ENCODE results near the gene CNTNAP5.

GRCh38 chr2:124317628-124318027 lies 292.5 kb downstream of the CNTNAP5 start:
- no peak for TF ChIP-seq CTCF (IDR thresholded peaks at IDR 0.05; ENCODE audit: low read depth, low read length, missing input control)
- no peak for TF ChIP-seq REST (IDR thresholded peaks at IDR 0.05)
- no peak for TF ChIP-seq YY1 (IDR thresholded peaks at IDR 0.05)
- TF ChIP-seq RAD21 (IDR thresholded peaks at IDR 0.05), result no peak
- TF ChIP-seq, protein P1, sequence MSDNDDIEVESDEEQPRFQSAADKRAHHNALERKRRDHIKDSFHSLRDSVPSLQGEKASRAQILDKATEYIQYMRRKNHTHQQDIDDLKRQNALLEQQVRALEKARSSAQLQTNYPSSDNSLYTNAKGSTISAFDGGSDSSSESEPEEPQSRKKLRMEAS (IDR thresholded peaks at IDR 0.05), result no peak
- TF ChIP-seq, protein P2, sequence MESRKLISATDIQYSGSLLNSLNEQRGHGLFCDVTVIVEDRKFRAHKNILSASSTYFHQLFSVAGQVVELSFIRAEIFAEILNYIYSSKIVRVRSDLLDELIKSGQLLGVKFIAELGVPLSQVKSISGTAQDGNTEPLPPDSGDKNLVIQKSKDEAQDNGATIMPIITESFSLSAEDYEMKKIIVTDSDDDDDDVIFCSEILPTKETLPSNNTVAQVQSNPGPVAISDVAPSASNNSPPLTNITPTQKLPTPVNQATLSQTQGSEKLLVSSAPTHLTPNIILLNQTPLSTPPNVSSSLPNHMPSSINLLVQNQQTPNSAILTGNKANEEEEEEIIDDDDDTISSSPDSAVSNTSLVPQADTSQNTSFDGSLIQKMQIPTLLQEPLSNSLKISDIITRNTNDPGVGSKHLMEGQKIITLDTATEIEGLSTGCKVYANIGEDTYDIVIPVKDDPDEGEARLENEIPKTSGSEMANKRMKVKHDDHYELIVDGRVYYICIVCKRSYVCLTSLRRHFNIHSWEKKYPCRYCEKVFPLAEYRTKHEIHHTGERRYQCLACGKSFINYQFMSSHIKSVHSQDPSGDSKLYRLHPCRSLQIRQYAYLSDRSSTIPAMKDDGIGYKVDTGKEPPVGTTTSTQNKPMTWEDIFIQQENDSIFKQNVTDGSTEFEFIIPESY (IDR thresholded peaks at IDR 0.05), result no peak
- TF ChIP-seq RXRA (IDR thresholded peaks at IDR 0.05), result no peak
- no peak for TF ChIP-seq FOXA2 (IDR thresholded peaks at IDR 0.05)
- TF ChIP-seq HNF4A (conservative IDR thresholded peaks at IDR 0.05), result no peak
- no peak for TF ChIP-seq ATF3 (IDR thresholded peaks at IDR 0.05)
- TF ChIP-seq GABPA (IDR thresholded peaks at IDR 0.05 in 1 of 2, conservative IDR thresholded peaks at IDR 0.05 in 1 of 2), result no peak
- TF ChIP-seq SP1 (IDR thresholded peaks at IDR 0.05), result no peak
- TF ChIP-seq TAF1 (conservative IDR thresholded peaks at IDR 0.05), result no peak
- TF ChIP-seq EGR1 (IDR thresholded peaks at IDR 0.05; ENCODE audit: low read depth in 2 of 2), result no peak
